Measurements from ENCODE around the gene TEX2.

DNA sequence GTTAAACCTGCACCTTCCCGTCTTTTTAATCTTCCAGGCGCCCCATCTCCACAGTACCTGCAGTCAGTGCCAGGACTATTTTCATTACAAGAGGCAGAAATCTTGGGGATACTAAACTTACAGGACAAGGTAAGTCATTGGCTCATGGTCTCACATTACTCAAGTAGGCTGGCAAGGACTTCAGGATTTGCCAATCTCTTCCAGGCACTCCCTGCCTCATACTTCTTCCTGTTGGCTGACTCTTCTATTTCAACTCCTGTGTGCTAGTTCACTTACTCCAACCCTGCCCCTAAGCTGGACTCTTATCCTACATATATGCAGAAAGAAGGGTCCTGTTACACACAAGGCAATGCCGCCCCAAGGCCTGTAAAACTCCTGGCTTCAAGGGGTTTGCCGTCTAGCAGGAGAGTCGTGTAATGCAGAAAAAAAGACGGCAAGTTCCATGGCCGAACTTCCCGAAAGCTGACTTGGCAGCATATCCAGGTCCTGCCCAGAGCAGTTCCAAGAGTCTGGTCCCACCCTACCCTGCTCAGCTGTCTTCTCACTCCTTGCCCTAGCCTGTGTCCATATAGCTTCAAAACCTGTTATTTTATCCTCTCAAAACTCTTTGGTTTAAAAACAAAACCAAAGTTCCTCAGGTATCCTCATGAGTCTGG, 147.9 kb downstream of the TEX2 start:
- TF ChIP-seq CTCF (IDR thresholded peaks at IDR 0.05) (no peak), POLR2AphosphoS5 (IDR thresholded peaks at IDR 0.05; ENCODE audit: low read depth, low read length) (no peak)
- TF ChIP-seq, protein P1, sequence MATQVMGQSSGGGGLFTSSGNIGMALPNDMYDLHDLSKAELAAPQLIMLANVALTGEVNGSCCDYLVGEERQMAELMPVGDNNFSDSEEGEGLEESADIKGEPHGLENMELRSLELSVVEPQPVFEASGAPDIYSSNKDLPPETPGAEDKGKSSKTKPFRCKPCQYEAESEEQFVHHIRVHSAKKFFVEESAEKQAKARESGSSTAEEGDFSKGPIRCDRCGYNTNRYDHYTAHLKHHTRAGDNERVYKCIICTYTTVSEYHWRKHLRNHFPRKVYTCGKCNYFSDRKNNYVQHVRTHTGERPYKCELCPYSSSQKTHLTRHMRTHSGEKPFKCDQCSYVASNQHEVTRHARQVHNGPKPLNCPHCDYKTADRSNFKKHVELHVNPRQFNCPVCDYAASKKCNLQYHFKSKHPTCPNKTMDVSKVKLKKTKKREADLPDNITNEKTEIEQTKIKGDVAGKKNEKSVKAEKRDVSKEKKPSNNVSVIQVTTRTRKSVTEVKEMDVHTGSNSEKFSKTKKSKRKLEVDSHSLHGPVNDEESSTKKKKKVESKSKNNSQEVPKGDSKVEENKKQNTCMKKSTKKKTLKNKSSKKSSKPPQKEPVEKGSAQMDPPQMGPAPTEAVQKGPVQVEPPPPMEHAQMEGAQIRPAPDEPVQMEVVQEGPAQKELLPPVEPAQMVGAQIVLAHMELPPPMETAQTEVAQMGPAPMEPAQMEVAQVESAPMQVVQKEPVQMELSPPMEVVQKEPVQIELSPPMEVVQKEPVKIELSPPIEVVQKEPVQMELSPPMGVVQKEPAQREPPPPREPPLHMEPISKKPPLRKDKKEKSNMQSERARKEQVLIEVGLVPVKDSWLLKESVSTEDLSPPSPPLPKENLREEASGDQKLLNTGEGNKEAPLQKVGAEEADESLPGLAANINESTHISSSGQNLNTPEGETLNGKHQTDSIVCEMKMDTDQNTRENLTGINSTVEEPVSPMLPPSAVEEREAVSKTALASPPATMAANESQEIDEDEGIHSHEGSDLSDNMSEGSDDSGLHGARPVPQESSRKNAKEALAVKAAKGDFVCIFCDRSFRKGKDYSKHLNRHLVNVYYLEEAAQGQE (IDR thresholded peaks at IDR 0.05; ENCODE audit: insufficient read depth in 1 of 2, low read depth in 2 of 2, low read length in 1 of 2): no peak

Data from Panc1 (cell line).